ES-I3 (cell line): ENCODE data around the gene SLC22A15.
"Not testable (repeated sequence)": the region's sequence is repeated elsewhere in the genome, so short reads cannot be mapped to it uniquely, and the experiment has no call there.

ENCODE experiments used
- H3K36me3 ChIP-seq: 2 replicates; pipeline ENCODE4 v1.6.1; 2013; ENCODE audit warnings: mild to moderate bottlenecking, low read length, control low read depth, moderate library complexity; ENCODE audit not compliant: insufficient read depth
- H3K4me1 ChIP-seq: 2 replicates; pipeline ENCODE4 v1.6.1; 2013; ENCODE audit warnings: mild to moderate bottlenecking, control low read depth, low read length; ENCODE audit not compliant: insufficient read depth
- H3K9ac ChIP-seq: 2 replicates; pipeline ENCODE4 v1.6.1; 2013; ENCODE audit warnings: low read depth, mild to moderate bottlenecking, low read length, moderate library complexity
- H3K9me3 ChIP-seq: 2 replicates; pipeline ENCODE4 v1.6.1; 2013; ENCODE audit warnings: mild to moderate bottlenecking, low read length, moderate library complexity; ENCODE audit not compliant: control insufficient read depth, insufficient read depth

The SLC22A15 gene

GRCh38 chr1:115976062-115976920 lies at the start of gene SLC22A15:
SLC22A15 (plus strand) TSS chr1:115976513; CDS start chr1:115976628, 115 bp downstream.
- peaks cover 11% of the 10 kb centered on the region for H3K4me1 ChIP-seq
- no peaks in the 10 kb centered on the region for H3K9me3 ChIP-seq
- H3K36me3 ChIP-seq = no peaks in the 10 kb centered on the region
- peak within 1 kb of the TSS; percentile 76 for H3K9ac ChIP-seq

GRCh38 chr1:115927971-115928370 lies 48.3 kb upstream of the SLC22A15 start:
- H3K4me1 ChIP-seq = peaks cover 33% of the 10 kb centered on the region
- no peaks in the 10 kb centered on the region for H3K36me3 ChIP-seq
- H3K9ac ChIP-seq = no peak overlapping the region
- H3K9me3 ChIP-seq = no peaks in the 10 kb centered on the region

DNA sequence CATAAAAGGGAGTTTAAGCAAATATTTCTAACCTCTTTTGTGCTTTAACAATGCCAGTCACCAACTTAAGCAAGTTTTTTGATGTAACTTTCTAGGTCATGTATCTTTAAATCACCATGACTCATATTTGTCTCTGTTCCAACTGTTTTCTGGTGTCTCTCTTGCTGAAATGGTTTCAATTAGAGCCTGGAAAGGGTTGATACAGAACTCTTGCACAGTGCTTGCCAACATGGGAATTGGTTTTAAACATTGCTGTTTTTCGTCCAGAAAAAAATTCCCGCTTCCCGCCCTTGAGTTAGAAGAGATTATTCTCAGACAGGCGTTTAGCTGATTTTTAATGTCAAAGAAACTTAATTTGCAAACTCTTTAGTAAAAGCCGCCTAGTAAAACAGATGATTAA lies 46.4 kb upstream of the SLC22A15 start:
- Histone ChIP-seq H3K36me3 (no peaks in the 10 kb centered on the region), H3K9me3 (no peaks in the 10 kb centered on the region), H3K4me1 (peaks cover 13% of the 10 kb centered on the region), H3K9ac (no peak overlapping the region)

- H3K36me3 ChIP-seq = no peaks in the 10 kb centered on the region
- H3K9ac ChIP-seq = no peak overlapping the region
- H3K4me1 ChIP-seq = peaks cover 8% of the 10 kb centered on the region; the same call in 1 of the 2 replicates
- no peaks in the 10 kb centered on the region for H3K9me3 ChIP-seq
Observed at GRCh38 chr1:115933625-115934024, 42.7 kb upstream of the SLC22A15 start.

DNA sequence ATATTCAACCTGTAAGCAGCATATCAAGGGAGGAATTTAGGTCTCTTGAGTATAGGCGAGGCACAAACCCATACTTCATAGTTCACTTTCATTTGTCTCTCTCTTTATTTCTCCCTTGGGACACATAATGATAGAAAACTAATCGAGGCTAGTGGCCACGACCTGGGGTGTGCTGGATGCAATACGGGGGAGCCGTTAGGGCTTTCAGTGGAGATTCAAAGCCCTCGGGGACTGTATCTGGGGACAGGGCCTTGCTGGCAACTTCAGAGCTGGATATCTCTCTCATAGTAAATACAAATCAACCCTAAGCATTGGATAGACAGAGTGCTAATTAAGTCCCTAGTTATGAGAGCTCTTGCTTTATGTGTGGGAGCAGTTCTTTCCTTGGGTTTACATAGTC lies 36.9 kb upstream of the SLC22A15 start:
- peaks cover 2% of the 10 kb centered on the region; the same call in 1 of the 2 replicates for H3K9me3 ChIP-seq
- no peak overlapping the region for H3K9ac ChIP-seq
- no peaks in the 10 kb centered on the region for H3K36me3 ChIP-seq
- no peaks in the 10 kb centered on the region for H3K4me1 ChIP-seq

- no peaks in the 10 kb centered on the region for H3K9me3 ChIP-seq
- H3K4me1 ChIP-seq = no peaks in the 10 kb centered on the region
- no peak overlapping the region for H3K9ac ChIP-seq
- no peaks in the 10 kb centered on the region for H3K36me3 ChIP-seq
Observed at GRCh38 chr1:115946116-115946515, 30.2 kb upstream of the SLC22A15 start.

DNA sequence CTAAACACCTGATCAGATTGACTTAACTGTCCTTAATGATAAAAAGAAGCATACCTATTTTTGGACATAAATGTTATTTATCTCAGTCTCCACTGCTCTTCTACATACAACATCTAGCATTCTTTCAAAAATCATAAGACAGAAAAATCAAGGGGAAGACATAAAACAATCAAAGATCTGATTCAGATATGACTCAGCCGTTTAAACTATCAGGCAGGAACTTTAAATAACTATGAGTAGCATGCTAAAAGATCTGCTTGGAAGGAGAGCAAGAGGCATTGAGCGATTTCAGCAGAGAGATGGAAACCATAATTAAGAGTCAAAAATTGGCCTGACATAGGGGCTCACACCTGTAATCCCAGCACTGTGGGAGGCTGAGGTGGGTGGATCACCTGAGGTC lies 27.2 kb upstream of the SLC22A15 start:
- Histone ChIP-seq H3K9me3 (no peaks in the 10 kb centered on the region), H3K36me3 (no peaks in the 10 kb centered on the region), H3K4me1 (0 out of 2 replicates have a peak, but pooled peaks cover 5% of the 10 kb centered on the region), H3K9ac (no peak overlapping the region)

DNA sequence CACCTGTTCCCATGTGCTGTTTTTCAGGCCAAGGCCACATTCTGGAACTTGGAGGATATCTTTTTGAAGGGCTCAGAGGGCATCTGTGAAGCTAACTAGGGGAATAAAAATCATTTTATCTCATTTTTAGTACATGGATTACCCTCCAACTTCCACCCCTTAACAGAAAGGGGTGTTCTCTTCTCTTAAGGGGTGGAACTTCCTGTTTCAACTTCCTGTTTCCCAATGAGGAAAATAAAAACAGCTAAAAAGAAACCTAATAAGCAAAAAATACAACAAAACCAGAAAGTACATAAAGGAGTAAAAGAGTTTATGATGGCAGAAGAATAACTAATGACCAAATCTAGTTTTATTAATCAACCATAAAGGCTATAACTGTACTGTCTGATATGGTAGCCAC lies 24.8 kb upstream of the SLC22A15 start:
- 0 out of 2 replicates have a peak, but pooled peaks cover 5% of the 10 kb centered on the region for H3K4me1 ChIP-seq
- no peaks in the 10 kb centered on the region for H3K9me3 ChIP-seq
- H3K36me3 ChIP-seq = no peaks in the 10 kb centered on the region
- no peak overlapping the region for H3K9ac ChIP-seq

DNA sequence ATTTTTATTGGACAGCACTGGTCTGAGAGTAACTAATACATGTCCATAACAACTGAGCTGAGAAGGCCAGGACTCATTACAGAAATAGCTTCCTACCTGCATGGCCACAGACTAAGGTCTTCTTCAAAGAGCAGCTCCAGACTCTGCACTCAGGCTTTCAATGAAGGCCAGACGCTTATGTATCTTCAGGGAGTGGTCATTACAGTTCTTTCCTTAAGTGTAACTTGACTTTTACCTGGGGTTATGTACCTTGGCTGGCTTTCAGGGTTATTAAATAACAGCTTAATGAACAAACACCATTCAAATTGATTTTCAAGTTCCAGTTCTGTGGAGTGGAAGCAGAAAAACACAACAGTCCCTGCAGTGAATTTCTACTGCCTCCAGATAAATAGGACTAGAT lies 23.8 kb upstream of the SLC22A15 start:
- no peaks in the 10 kb centered on the region for H3K36me3 ChIP-seq
- H3K4me1 ChIP-seq = 0 out of 2 replicates have a peak, but pooled peaks cover 5% of the 10 kb centered on the region
- no peak overlapping the region for H3K9ac ChIP-seq
- H3K9me3 ChIP-seq = no peaks in the 10 kb centered on the region

- H3K4me1 ChIP-seq = 0 out of 2 replicates have a peak, but pooled peaks cover 5% of the 10 kb centered on the region
- no peaks in the 10 kb centered on the region for H3K9me3 ChIP-seq
- H3K9ac ChIP-seq = no peak overlapping the region
- no peaks in the 10 kb centered on the region for H3K36me3 ChIP-seq
Observed at GRCh38 chr1:115953180-115953579, 23.1 kb upstream of the SLC22A15 start.

DNA sequence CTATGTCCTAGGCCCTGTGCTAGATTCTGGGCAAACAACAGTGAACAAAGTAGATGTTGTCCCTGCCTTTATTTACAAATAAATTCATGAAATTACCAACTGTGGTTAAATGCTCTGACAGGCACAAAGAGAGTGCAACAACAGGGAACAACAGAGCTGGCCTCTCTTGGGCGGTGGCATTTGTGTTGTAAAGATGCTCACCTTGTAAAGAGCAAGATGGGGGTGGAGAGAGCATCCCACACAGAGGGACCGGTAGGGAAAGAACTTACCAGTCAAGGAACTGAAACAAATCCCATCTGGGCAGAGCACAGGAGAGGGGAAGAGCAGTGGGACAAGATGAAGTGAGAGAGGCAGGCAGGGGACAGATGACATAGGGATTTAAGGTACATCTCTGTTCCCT lies 21.6 kb upstream of the SLC22A15 start:
- no peak overlapping the region for H3K9ac ChIP-seq
- no peaks in the 10 kb centered on the region for H3K36me3 ChIP-seq
- peaks cover 5% of the 10 kb centered on the region; the same call in 1 of the 2 replicates for H3K4me1 ChIP-seq
- no peaks in the 10 kb centered on the region for H3K9me3 ChIP-seq

- Histone ChIP-seq H3K36me3 (no peaks in the 10 kb centered on the region), H3K9me3 (no peaks in the 10 kb centered on the region), H3K4me1 (peaks cover 5% of the 10 kb centered on the region; the same call in 1 of the 2 replicates), H3K9ac (no peak overlapping the region)
Observed at GRCh38 chr1:115955228-115955627, 21.1 kb upstream of the SLC22A15 start.

DNA sequence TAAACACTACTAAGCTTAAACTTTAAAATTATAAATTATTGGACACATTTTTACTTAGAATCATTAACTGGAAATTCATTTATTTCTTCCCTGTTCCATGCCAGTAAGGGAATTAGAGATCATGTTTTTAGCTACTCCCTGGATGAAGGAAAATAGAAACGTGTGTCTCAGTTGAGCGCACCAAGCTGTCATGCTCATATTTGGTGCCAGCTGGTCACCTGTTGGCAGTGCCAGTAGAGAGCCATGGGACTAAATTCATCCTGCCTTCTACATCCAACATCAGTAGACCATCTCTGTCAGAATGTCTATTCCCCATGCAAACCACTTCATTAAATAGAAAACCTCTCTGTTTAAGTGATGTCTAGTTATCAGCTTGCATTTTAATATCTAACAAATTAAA lies 17.4 kb upstream of the SLC22A15 start:
- Histone ChIP-seq H3K4me1 (no peaks in the 10 kb centered on the region; the same call in 1 of the 2 replicates), H3K9me3 (no peaks in the 10 kb centered on the region), H3K36me3 (no peaks in the 10 kb centered on the region), H3K9ac (no peak overlapping the region)

DNA sequence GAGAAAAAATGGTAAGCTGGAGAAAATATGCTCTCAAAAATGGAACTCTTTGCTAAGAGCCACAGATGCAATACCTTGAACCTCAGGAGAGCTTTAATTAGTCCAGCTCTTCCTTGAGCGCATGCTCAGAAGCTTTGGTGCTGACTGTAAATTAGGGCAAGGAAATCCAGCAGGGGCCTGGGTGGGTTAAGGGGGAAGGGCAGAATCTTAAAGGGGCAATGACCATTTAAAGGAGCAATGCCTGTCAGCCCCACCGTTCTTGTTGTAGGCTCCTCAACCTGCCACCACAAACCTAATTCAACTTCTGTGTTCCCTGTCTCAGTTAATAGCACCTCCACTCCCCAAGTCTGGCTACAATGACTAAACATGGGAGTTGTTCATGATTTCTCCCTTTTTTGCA lies 6.8 kb upstream of the SLC22A15 start:
- Histone ChIP-seq H3K36me3 (no peaks in the 10 kb centered on the region), H3K9me3 (no peaks in the 10 kb centered on the region)

GRCh38 chr1:115971778-115972177 lies 4.5 kb upstream of the SLC22A15 start:
- not testable (repeated sequence) for H3K9ac ChIP-seq, H3K9me3 ChIP-seq, H3K36me3 ChIP-seq, H3K4me1 ChIP-seq

More for the DNA sequence above, 6.8 kb upstream of the SLC22A15 start:
- Histone ChIP-seq H3K9ac (peak overlapping the region; percentile 19; the same call in 1 of the 2 replicates), H3K4me1 (peaks cover 10% of the 10 kb centered on the region)
